OCI-LY7 (cell line): ENCODE measurements around the gene ATG2A. TPM values are rescaled to one million over a fixed set of nuclear protein-coding genes. Genes with fewer than 3 reads are reported as not detected.

Source experiments
- BruUV-seq: library from RNA; stranded (reverse); fragments of 400-500 nt; replicated peaks from 2 replicates; lab custom pipeline; 2021; lab: Mats Ljungman, UMichigan
- CTCF ChIA-PET: fragments of 300-600 bp; sonication (Branson Sonifier 250); formaldehyde crosslinking; loops from one replicate; lab custom pipeline; 2022; ENCODE audit warnings: antibody characterized with exemption; ENCODE audit not compliant: unreplicated experiment; lab: Charles Lee
- POLR2A ChIA-PET: fragments of 300-600 bp; sonication (Branson Sonifier 250); formaldehyde crosslinking; loops from one replicate; lab custom pipeline; 2022; ENCODE audit warnings: antibody characterized with exemption; lab: Charles Lee
- DNase-seq: peaks from one replicate; pipeline ENCODE4 v3.0.0-alpha.2; 2015; ENCODE audit warnings: low spot score
- H2AFZ ChIP-seq: fragments of 200-600 bp; sonication (generic), shearing (Covaris generic); 2 replicates; pipeline ENCODE4 v1.6.1; 2014; ENCODE audit warnings: mild to moderate bottlenecking, antibody characterized with exemption, low read length, moderate library complexity
- H3K27ac ChIP-seq: fragments of 200-600 bp; sonication (generic); 2 replicates; pipeline ENCODE4 v1.5.1; 2014; ENCODE audit warnings: mixed run types, low read depth, mild to moderate bottlenecking, moderate library complexity, low read length, inconsistent platforms; ENCODE audit not compliant: poor library complexity, severe bottlenecking
- H3K36me3 ChIP-seq: fragments of 200-600 bp; sonication (generic); 2 replicates; pipeline ENCODE4 v1.6.1; 2014; ENCODE audit warnings: mild to moderate bottlenecking, antibody characterized with exemption, low read length, moderate library complexity, mixed read lengths; ENCODE audit not compliant: insufficient read depth
- H3K4me1 ChIP-seq: fragments of 200-600 bp; sonication (generic); 2 replicates; pipeline ENCODE4 v1.5.1; 2014; ENCODE audit warnings: mild to moderate bottlenecking, low read length; ENCODE audit not compliant: insufficient read depth, poor library complexity, severe bottlenecking
- H3K4me2 ChIP-seq: fragments of 200-600 bp; sonication (generic); 2 replicates; pipeline ENCODE4 v1.6.1; 2014; ENCODE audit warnings: mild to moderate bottlenecking, low read length
- H3K4me3 ChIP-seq: fragments of 200-600 bp; sonication (generic); 2 replicates; pipeline ENCODE4 v1.5.1; 2014; ENCODE audit warnings: mild to moderate bottlenecking, low read depth, low read length; ENCODE audit not compliant: poor library complexity, severe bottlenecking
- H3K79me2 ChIP-seq: fragments of 200-600 bp; sonication (generic); 2 replicates; pipeline ENCODE4 v1.6.1; 2016; ENCODE audit warnings: low read depth, mild to moderate bottlenecking, low read length, moderate library complexity, mixed read lengths; ENCODE audit not compliant: insufficient read depth
- H3K9me2 ChIP-seq: fragments of 200-600 bp; sonication (generic); 2 replicates; pipeline ENCODE4 v1.6.1; 2016; ENCODE audit warnings: mild to moderate bottlenecking, low read length, mixed read lengths; ENCODE audit not compliant: insufficient read depth
- H3K9me3 ChIP-seq: fragments of 200-600 bp; sonication (generic); 2 replicates; pipeline ENCODE4 v1.6.1; 2014; ENCODE audit warnings: mild to moderate bottlenecking, mixed run types, low read length, mixed read lengths
- H4K20me1 ChIP-seq: fragments of 200-600 bp; sonication (generic); 2 replicates; pipeline ENCODE4 v1.6.1; 2014; ENCODE audit warnings: mild to moderate bottlenecking, antibody characterized with exemption, low read length, moderate library complexity, mixed read lengths; ENCODE audit not compliant: insufficient read depth
- CTCF ChIP-seq: fragments of 200-600 bp; sonication (generic); conservative IDR thresholded peaks from 2 replicates; pipeline ENCODE4 v1.5.1; 2014; ENCODE audit warnings: mild to moderate bottlenecking, antibody characterized with exemption, low read length, moderate library complexity, mixed read lengths
- EZH2phosphoT487 ChIP-seq: fragments of 200-600 bp; sonication (generic); IDR thresholded peaks from 2 replicates; pipeline ENCODE4 v1.6.1; 2018; ENCODE audit warnings: low read depth, borderline replicate concordance, mild to moderate bottlenecking, mixed run types, antibody characterized with exemption, low read length, moderate library complexity, mixed read lengths
- intact Hi-C: fragments of 100-400 bp; cut with micrococcal nuclease; formaldehyde crosslinking; loops from one replicate; pipeline ENCODE4 v1.10.0; 2022; ENCODE audit not compliant: unreplicated experiment
- total RNA-seq, 2 experiments: library from RNA; depleted of rRNA in 1 of 2; stranded (reverse); fragments of >200 nt in 1 of 2; shearing (Covaris generic) in 1 of 2; gene quantifications; 2 replicates each; pipeline ENCODE4 v1.2.3, GENCODE V29; 2014 to 2022

ATG2A gene
- total RNA-seq, 2 experiments from 2014 or later: 18.1 to 28.2 TPM

GRCh38 chr11:64960719-64961118 lies 43.7 kb upstream of the ATG2A start:
- Histone ChIP-seq H3K27ac (no peak overlapping the region), H3K79me2 (no peaks in the 10 kb centered on the region), H3K4me2 (no peak overlapping the region), H3K4me1 (peaks cover 9% of the 10 kb centered on the region), H2AFZ (no peak overlapping the region), H4K20me1 (no peaks in the 10 kb centered on the region), H3K9me2 (no peaks in the 10 kb centered on the region), H3K9me3 (no peaks in the 10 kb centered on the region), H3K36me3 (no peaks in the 10 kb centered on the region), H3K4me3 (no peak overlapping the region)
- ChIA-PET POLR2A (no interaction called here), CTCF (no interaction called here)
- intact Hi-C loops: no loop called here
- TF ChIP-seq CTCF (no peak), EZH2phosphoT487 (no peak)
- no TSS peak for BruUV-seq
- no peak for DNase-seq

GRCh38 chr11:64959498-64959897 lies 42.5 kb upstream of the ATG2A start:
- H3K27ac ChIP-seq: no peak overlapping the region
- H3K4me3 ChIP-seq: no peak overlapping the region
- no peak for DNase-seq
- H3K4me1 ChIP-seq: no peaks in the 10 kb centered on the region
- H3K9me3 ChIP-seq: no peaks in the 10 kb centered on the region
- TF ChIP-seq CTCF (no peak), EZH2phosphoT487 (no peak)
- no peaks in the 10 kb centered on the region for H3K9me2 ChIP-seq
- no peak overlapping the region for H2AFZ ChIP-seq
- ChIA-PET CTCF (no interaction called here), POLR2A (no interaction called here)
- no peaks in the 10 kb centered on the region for H3K79me2 ChIP-seq
- intact Hi-C loops: no loop called here
- no peaks in the 10 kb centered on the region for H4K20me1 ChIP-seq
- no TSS peak for BruUV-seq
- H3K36me3 ChIP-seq: no peaks in the 10 kb centered on the region
- no peak overlapping the region for H3K4me2 ChIP-seq

- no peak for TF ChIP-seq EZH2phosphoT487
- TF ChIP-seq CTCF: no peak
- H3K27ac ChIP-seq: no peak overlapping the region
- no peaks in the 10 kb centered on the region for H3K4me1 ChIP-seq
- no peaks in the 10 kb centered on the region for H3K9me2 ChIP-seq
- no TSS peak for BruUV-seq
- DNase-seq: no peak
- no peak overlapping the region for H2AFZ ChIP-seq
- intact Hi-C loops: no loop called here
- no peaks in the 10 kb centered on the region for H4K20me1 ChIP-seq
- no peak overlapping the region for H3K4me2 ChIP-seq
- ChIA-PET POLR2A (interaction anchor here (0.7 to 1.8 kb wide), 4 partner anchors 9 to 791 kb away, joined by 3 to 6 read pairs (median 4); no protein-coding TSS in a partner anchor), CTCF (interaction anchor here (0.8 kb wide), 1 partner anchor 10 kb away, joined by 3 read pairs; no protein-coding TSS in a partner anchor)
- H3K36me3 ChIP-seq: no peaks in the 10 kb centered on the region
- H3K4me3 ChIP-seq: no peak overlapping the region
- no peaks in the 10 kb centered on the region for H3K9me3 ChIP-seq
- no peaks in the 10 kb centered on the region for H3K79me2 ChIP-seq
Observed at GRCh38 chr11:64954201-64954600, 37.2 kb upstream of the ATG2A start.
